Inferior parietal cortex (tissue), 1 donor: Measurements from ENCODE around the gene CD53.
A peak's percentile ranks its signal among the peaks of the same experiment; 100 is the strongest.
"Not testable (repeated sequence)": the region's sequence is repeated elsewhere in the genome, so short reads cannot be mapped to it uniquely, and the experiment has no call there.

Experiments used
- DNase-seq: peaks from one replicate; pipeline ENCODE4 v3.0.0-alpha.2; 2016; ENCODE audit errors: extremely low spot score

The CD53 gene

GRCh38 chr1:110916669-110917306 lies 43.8 kb downstream of the CD53 start:
- peak; percentile 25 for DNase-seq

- no peak for DNase-seq
Observed at GRCh38 chr1:110918016-110918415, 45.1 kb downstream of the CD53 start.

- no peak for DNase-seq
Observed at GRCh38 chr1:110921953-110922352, 49.0 kb downstream of the CD53 start.

GRCh38 chr1:110927484-110928075 lies 54.6 kb downstream of the CD53 start:
- DNase-seq, result no peak

GRCh38 chr1:110928191-110928590 lies 55.2 kb downstream of the CD53 start:
- no peak for DNase-seq

- DNase-seq, result no peak
Observed at GRCh38 chr1:110928904-110929303, 56.0 kb downstream of the CD53 start.

GRCh38 chr1:110931097-110931496 lies 58.1 kb downstream of the CD53 start:
- DNase-seq, result not testable (repeated sequence)

GRCh38 chr1:110936567-110936966 lies 63.6 kb downstream of the CD53 start:
- DNase-seq, result no peak

- no peak for DNase-seq
Observed at GRCh38 chr1:110944806-110945205, 71.9 kb downstream of the CD53 start.

GRCh38 chr1:110945626-110946025 lies 72.7 kb downstream of the CD53 start:
- DNase-seq, result no peak

GRCh38 chr1:110948038-110948810 lies 75.3 kb downstream of the CD53 start:
- DNase-seq, result no peak
